WTC11 (cell line): Measurements from ENCODE around the gene TLNRD1. TPM values are rescaled to one million over a fixed set of nuclear protein-coding genes. Genes with fewer than 3 reads are reported as not detected.

Experiments used
- ATAC-seq: fragments of 200-7000 bp; cut with Tn5 transposase; 2 replicates; pipeline ENCODE4 v1.10.0; 2021; ENCODE audit warnings: mild to moderate bottlenecking, moderate library complexity
- CTCF ChIA-PET: fragments of 300-600 bp; sonication (Branson Sonifier 250); formaldehyde crosslinking; loops from one replicate; lab custom pipeline; 2021; ENCODE audit warnings: antibody characterized with exemption; lab: Charles Lee
- POLR2A ChIA-PET: fragments of 350-600 bp; sonication (Branson Sonifier 250); formaldehyde crosslinking; loops from one replicate; lab custom pipeline; 2021; ENCODE audit warnings: antibody characterized with exemption; lab: Charles Lee
- DNase-seq: peaks from one replicate; pipeline ENCODE4 v3.0.0; 2021; ENCODE audit warnings: low spot score
- H3K27ac Mint-ChIP-seq: 2 replicates; pipeline ENCODE4 v1.8.0; 2021; ENCODE audit warnings: mixed read lengths
- H3K27me3 Mint-ChIP-seq: 2 replicates; pipeline ENCODE4 v1.8.0; 2021; ENCODE audit warnings: low read depth, mild to moderate bottlenecking, moderate library complexity, mixed read lengths
- H3K36me3 Mint-ChIP-seq: 2 replicates; pipeline ENCODE4 v1.8.0; 2021; ENCODE audit warnings: mixed read lengths
- H3K4me1 Mint-ChIP-seq: 2 replicates; pipeline ENCODE4 v1.8.0; 2022; ENCODE audit warnings: mixed read lengths
- H3K4me3 Mint-ChIP-seq: 2 replicates; pipeline ENCODE4 v1.8.0; 2021; ENCODE audit warnings: mild to moderate bottlenecking, moderate library complexity, mixed read lengths
- H3K9me3 Mint-ChIP-seq: 2 replicates; pipeline ENCODE4 v1.8.0; 2021; ENCODE audit warnings: mixed read lengths
- ARID4B ChIP-seq: sonication (generic); formaldehyde crosslinking; IDR thresholded peaks from 2 replicates; pipeline ENCODE4 v1.8.0; 2023; ENCODE audit warnings: missing genetic modification reagents, mild to moderate bottlenecking, borderline replicate concordance
- ATF2 ChIP-seq: sonication (generic); formaldehyde crosslinking; IDR thresholded peaks from 2 replicates; pipeline ENCODE4 v1.8.1; 2022; ENCODE audit warnings: low read depth, missing genetic modification reagents, borderline replicate concordance
- ATF6 ChIP-seq: sonication (generic); formaldehyde crosslinking; IDR thresholded peaks from 2 replicates; pipeline ENCODE4 v1.8.1; 2023; ENCODE audit warnings: mild to moderate bottlenecking, missing genetic modification reagents
- CBFB ChIP-seq: sonication (generic); formaldehyde crosslinking; IDR thresholded peaks from 2 replicates; pipeline ENCODE4 v1.8.1; 2022; ENCODE audit warnings: mild to moderate bottlenecking, low read depth, missing genetic modification reagents
- CREB1 ChIP-seq: sonication (generic); formaldehyde crosslinking; IDR thresholded peaks from 2 replicates; pipeline ENCODE4 v1.8.0; 2023; ENCODE audit warnings: mild to moderate bottlenecking, missing genetic modification reagents
- CTCF ChIP-seq: fragments of 200-600 bp; IDR thresholded peaks from 2 replicates; pipeline ENCODE4 v1.8.0; 2022; ENCODE audit warnings: antibody characterized with exemption
- E2F1 ChIP-seq: sonication (generic); formaldehyde crosslinking; IDR thresholded peaks from 2 replicates; pipeline ENCODE4 v1.8.0; 2022; ENCODE audit warnings: mild to moderate bottlenecking, missing genetic modification reagents
- NR3C1 ChIP-seq: sonication (generic); formaldehyde crosslinking; conservative IDR thresholded peaks from 2 replicates; pipeline ENCODE4 v1.8.1; 2023; ENCODE audit warnings: low read depth, mild to moderate bottlenecking, missing genetic modification reagents
- PREB ChIP-seq: sonication (generic); formaldehyde crosslinking; IDR thresholded peaks from 2 replicates; pipeline ENCODE4 v1.8.1; 2022; ENCODE audit warnings: mild to moderate bottlenecking, missing genetic modification reagents, moderate library complexity, borderline replicate concordance
- TP53 ChIP-seq: sonication (generic); formaldehyde crosslinking; IDR thresholded peaks from 2 replicates; pipeline ENCODE4 v1.8.1; 2023; ENCODE audit warnings: mild to moderate bottlenecking, missing genetic modification reagents
- USF1 ChIP-seq: sonication (generic); formaldehyde crosslinking; IDR thresholded peaks from 2 replicates; pipeline ENCODE4 v1.8.0; 2022; ENCODE audit warnings: mild to moderate bottlenecking, missing genetic modification reagents
- ZNF138 ChIP-seq: sonication (generic); formaldehyde crosslinking; conservative IDR thresholded peaks from 2 replicates; pipeline ENCODE4 v1.8.1; 2022; ENCODE audit warnings: mild to moderate bottlenecking, moderate library complexity, missing genetic modification reagents
- ZNF219 ChIP-seq: sonication (generic); formaldehyde crosslinking; IDR thresholded peaks from 2 replicates; pipeline ENCODE4 v1.8.0; 2023; ENCODE audit warnings: missing genetic modification reagents, mild to moderate bottlenecking, borderline replicate concordance
- total RNA-seq: library from RNA; stranded (reverse); gene quantifications from 3 replicates; pipeline ENCODE4 v1.2.3, GENCODE V29; 2021

The TLNRD1 gene
- total RNA-seq, 1 experiment from 2014 or later: 26.7 TPM

- TF ChIP-seq ARID4B (no peak), NR3C1 (CRISPR knock-in tag) (no peak), ZNF138 (CRISPR knock-in tag) (no peak), E2F1 (no peak), ZNF219 (CRISPR knock-in tag) (no peak), CREB1 (CRISPR knock-in tag) (no peak), USF1 (CRISPR knock-in tag) (no peak), ATF6 (CRISPR knock-in tag) (no peak)
- TF ChIP-seq, all 79 proteins: peak for 0
Observed at GRCh38 chr15:80992006-80992405, 8.7 kb upstream of the TLNRD1 start (continued).

- TF ChIP-seq PREB (CRISPR knock-in tag): no peak
- TF ChIP-seq CBFB (CRISPR knock-in tag): no peak
- TF ChIP-seq TP53 (CRISPR knock-in tag): no peak
- POLR2A ChIA-PET: no interaction called here
- CTCF ChIA-PET: interaction anchor here (1.6 to 3.4 kb wide), 2 partner anchors 163 to 274 kb away, joined by 3 to 18 read pairs; no protein-coding TSS in a partner anchor
- no peaks in the 10 kb centered on the region for H3K9me3 Mint-ChIP-seq
- H3K27ac Mint-ChIP-seq: no peak overlapping the region
- H3K27me3 Mint-ChIP-seq: no peaks in the 10 kb centered on the region; the same call in 1 of the 2 replicates
- ATAC-seq: no peak
- H3K4me1 Mint-ChIP-seq: peaks cover 26% of the 10 kb centered on the region
- H3K4me3 Mint-ChIP-seq: no peak overlapping the region
- H3K36me3 Mint-ChIP-seq: no peaks in the 10 kb centered on the region
- DNase-seq: no peak
Observed at GRCh38 chr15:80992441-80992840, 8.3 kb upstream of the TLNRD1 start.

GRCh38 chr15:80996247-80996646 is 4.5 kb upstream of the TLNRD1 start:
- Mint-ChIP-seq H3K9me3 (no peaks in the 10 kb centered on the region), H3K27me3 (peaks cover 8% of the 10 kb centered on the region), H3K27ac (no peak overlapping the region), H3K4me1 (peaks cover 14% of the 10 kb centered on the region), H3K4me3 (no peak overlapping the region), H3K36me3 (no peaks in the 10 kb centered on the region)
- ATAC-seq: peak; percentile 35
- DNase-seq: no peak
- TF ChIP-seq ATF2 (CRISPR knock-in tag) (no peak), CTCF (peak; percentile 46)
- ChIA-PET POLR2A (no interaction called here), CTCF (interaction anchor here (0.7 to 6.2 kb wide), 3 partner anchors 116 to 270 kb away, joined by 3 to 35 read pairs (median 5); no protein-coding TSS in a partner anchor)
